PC-9 (cell line): ENCODE measurements around the gene HELZ2.

Experiments
- CTCF ChIP-seq: fragments of 200-600 bp; sonication (generic); conservative IDR thresholded peaks from 2 replicates; pipeline ENCODE4 v1.6.1; 2017; ENCODE audit warnings: mixed run types, antibody characterized with exemption, mild to moderate bottlenecking, moderate library complexity
- EZH2 ChIP-seq: fragments of 200-600 bp; sonication (generic); IDR thresholded peaks from 2 replicates; pipeline ENCODE4 v1.8.0; 2017; ENCODE audit warnings: antibody characterized with exemption, low read depth

GRCh38 chr20:63534427-63534830 is 39.6 kb downstream of the HELZ2 start:
- TF ChIP-seq CTCF: no peak
- no peak for TF ChIP-seq EZH2
